GM12892 (cell line): ENCODE data around the gene HOXA5. TPM values are rescaled to one million over a fixed set of nuclear protein-coding genes. Genes with fewer than 3 reads are reported as not detected.

ENCODE experiments used
- DNase-seq: peaks from one replicate; pipeline ENCODE4 v3.0.0; 2011; ENCODE audit not compliant: insufficient read length
- FAIRE-seq: peaks from 2 replicates; lab custom pipeline; 2011; peaks lifted over from hg19 to GRCh38; lab: Jason Lieb, UNC
- POLR2A ChIP-seq: IDR thresholded peaks from 2 replicates; pipeline ENCODE4 v1.6.1; 2011; ENCODE audit warnings: low read depth, low read length, control low read depth
- POLR2AphosphoS5 ChIP-seq: IDR thresholded peaks from 2 replicates; pipeline ENCODE4 v1.6.1; 2011; ENCODE audit warnings: low read depth, low read length, control low read depth
- TAF1 ChIP-seq: IDR thresholded peaks from 2 replicates; pipeline ENCODE4 v1.6.1; 2011; ENCODE audit warnings: low read depth, mild to moderate bottlenecking, control low read depth, low read length, borderline replicate concordance
- polyA plus RNA-seq: library from polyadenylated mRNA; unstranded; fragments of >200 nt; gene quantifications from one replicate; pipeline ENCODE4 v1.2.1, GENCODE V29; 2012; ENCODE audit warnings: missing spikeins, inconsistent platforms; ENCODE audit not compliant: missing spikeins

Gene HOXA5
- not detected for polyA plus RNA-seq

GRCh38 chr7:27143023-27143949 is at the start of gene HOXA5:
Gene HOXA5 (minus strand): TSS chr7:27143681. CDS start chr7:27143607, 74 bp downstream.
- no peak for DNase-seq
- TF ChIP-seq POLR2A (no peak), POLR2AphosphoS5 (no peak), TAF1 (no peak)
- FAIRE-seq = no peak

- TF ChIP-seq TAF1 (no peak), POLR2A (no peak), POLR2AphosphoS5 (no peak)
- DNase-seq (no peak), FAIRE-seq (no peak)
Measured at GRCh38 chr7:27192546-27193334, 49.3 kb upstream of the HOXA5 start.

GRCh38 chr7:27191833-27192545 is 48.5 kb upstream of the HOXA5 start:
- FAIRE-seq (no peak), DNase-seq (no peak)
- no peak for TF ChIP-seq POLR2A
- no peak for TF ChIP-seq POLR2AphosphoS5
- TF ChIP-seq TAF1 = no peak

DNA sequence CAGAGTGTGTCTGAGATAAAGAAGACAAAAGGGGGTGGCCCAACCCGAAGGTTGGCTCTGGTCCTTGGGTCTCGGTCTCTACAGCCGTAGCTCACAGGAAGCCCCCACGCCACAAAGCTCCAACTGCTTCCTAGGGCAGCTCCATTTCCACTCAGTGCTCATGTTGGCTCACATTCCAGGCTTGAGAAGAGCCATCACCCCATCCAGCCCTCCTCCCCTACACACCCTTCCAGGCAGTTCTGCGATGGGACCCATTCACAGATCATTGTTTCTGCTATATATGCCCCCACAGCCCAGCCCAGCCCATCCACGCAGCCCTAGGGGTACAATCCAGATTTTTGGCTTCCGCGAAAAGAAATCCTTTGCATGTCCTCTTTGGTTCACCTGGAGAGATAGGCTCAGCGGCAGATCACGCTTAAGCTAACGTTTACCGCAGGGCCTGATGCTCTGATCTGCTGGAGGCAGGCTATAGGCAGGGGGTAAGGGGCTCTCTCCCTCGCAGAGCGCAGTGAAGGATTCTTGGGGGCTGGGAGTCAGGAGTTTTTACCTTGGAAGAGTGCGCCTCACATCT is 47.8 kb upstream of the HOXA5 start:
- DNase-seq (no peak), FAIRE-seq (no peak)
- TF ChIP-seq POLR2AphosphoS5 (no peak), POLR2A (no peak), TAF1 (no peak)

- DNase-seq (no peak), FAIRE-seq (no peak)
- TF ChIP-seq POLR2AphosphoS5 = no peak
- TF ChIP-seq POLR2A = no peak
- TF ChIP-seq TAF1 = no peak
Measured at GRCh38 chr7:27189997-27190748, 46.7 kb upstream of the HOXA5 start.

DNA sequence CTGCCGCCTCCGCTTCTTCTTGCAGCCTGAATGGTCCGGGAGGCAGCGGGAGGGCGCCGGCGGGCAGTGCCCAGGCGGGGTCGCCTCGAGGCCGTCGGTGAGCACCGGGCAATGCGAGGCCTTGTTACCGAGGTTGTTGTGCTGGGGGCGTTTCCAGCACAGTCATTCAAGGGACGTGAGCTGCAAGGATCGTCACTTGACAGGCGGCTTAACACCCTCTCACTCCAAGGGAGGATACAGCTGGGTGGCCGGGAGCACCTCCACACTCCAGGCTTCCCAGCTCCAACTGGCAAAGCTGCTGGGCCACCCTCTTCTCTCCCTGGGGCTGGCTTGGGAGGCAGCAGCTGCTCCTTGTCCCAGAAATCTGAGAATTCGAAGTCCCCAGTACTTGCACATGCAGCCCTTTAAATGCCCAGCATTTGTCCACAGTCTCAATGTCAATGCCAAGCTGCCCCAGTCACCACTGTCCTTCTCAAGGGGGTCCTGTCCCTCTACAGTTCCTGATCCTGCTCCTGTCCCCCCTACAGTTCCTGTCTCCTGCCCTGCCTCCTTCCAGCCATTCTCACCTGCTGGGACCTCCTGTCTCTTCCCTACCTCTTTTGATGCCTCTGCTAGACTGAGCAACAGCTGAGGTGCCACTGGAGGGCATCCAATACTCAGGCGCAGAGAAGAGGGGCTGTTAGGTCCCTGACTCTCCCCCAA is 46.0 kb upstream of the HOXA5 start:
- TF ChIP-seq TAF1 (no peak), POLR2A (no peak), POLR2AphosphoS5 (no peak)
- FAIRE-seq = no peak
- DNase-seq = no peak

GRCh38 chr7:27188386-27189294 is 45.2 kb upstream of the HOXA5 start:
- FAIRE-seq (no peak), DNase-seq (no peak)
- TF ChIP-seq POLR2A (no peak), TAF1 (no peak), POLR2AphosphoS5 (no peak)

DNA sequence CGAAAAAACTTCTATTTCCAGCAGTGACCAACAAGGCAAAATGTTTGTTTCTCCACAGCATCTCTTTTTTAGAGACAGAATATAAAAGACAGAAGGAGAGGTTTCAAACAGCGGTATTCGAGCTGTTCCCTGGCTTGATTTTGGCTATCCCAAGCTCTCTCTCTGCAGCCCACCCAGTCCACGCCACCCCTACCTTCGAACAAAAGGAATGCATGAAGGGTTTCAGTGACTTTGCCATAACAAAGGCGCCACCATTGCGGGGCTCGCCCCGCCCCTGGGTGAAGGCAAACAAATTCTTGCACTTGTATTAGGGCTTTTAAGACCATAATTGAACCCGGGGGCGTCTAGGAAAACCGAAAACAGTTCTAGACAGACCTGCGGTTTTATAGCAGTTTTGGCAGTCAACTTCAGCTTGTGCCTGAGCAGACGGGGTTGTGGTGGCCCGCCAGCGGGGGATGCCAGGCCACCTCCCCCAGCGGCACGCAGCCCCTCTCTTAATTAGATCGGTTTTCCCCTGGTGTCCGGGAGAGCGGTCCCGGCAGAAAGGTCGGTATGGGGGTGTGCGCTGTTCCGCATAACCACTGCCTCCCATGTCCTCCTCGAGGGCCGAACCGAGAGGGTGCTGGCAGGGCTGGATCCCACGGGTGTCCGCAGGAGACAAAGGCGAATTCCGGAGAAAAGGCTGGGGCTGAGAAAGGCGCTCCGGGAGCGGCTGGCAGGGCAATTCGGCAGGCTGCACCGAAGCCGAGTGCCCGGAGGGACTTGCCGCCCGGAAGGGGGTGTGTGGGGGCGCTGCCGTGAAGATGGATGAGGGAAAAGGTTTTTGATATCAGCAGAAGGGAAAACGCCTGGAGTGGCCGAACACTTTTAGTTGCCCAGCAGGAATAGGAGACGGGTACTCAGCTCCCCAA is 44.2 kb upstream of the HOXA5 start:
- TF ChIP-seq TAF1 = no peak
- DNase-seq (no peak), FAIRE-seq (no peak)
